Measurements from ENCODE around the gene MAPK8. TPM values are rescaled to one million over a fixed set of nuclear protein-coding genes. Genes with fewer than 3 reads are reported as not detected.

The MAPK8 gene
- total RNA-seq, 2 donors from 2014 or later, result 32.3 to 43.3 TPM

GRCh38 chr10:48324580-48324979 lies 18.1 kb downstream of the MAPK8 start:
- TF ChIP-seq, protein P1, sequence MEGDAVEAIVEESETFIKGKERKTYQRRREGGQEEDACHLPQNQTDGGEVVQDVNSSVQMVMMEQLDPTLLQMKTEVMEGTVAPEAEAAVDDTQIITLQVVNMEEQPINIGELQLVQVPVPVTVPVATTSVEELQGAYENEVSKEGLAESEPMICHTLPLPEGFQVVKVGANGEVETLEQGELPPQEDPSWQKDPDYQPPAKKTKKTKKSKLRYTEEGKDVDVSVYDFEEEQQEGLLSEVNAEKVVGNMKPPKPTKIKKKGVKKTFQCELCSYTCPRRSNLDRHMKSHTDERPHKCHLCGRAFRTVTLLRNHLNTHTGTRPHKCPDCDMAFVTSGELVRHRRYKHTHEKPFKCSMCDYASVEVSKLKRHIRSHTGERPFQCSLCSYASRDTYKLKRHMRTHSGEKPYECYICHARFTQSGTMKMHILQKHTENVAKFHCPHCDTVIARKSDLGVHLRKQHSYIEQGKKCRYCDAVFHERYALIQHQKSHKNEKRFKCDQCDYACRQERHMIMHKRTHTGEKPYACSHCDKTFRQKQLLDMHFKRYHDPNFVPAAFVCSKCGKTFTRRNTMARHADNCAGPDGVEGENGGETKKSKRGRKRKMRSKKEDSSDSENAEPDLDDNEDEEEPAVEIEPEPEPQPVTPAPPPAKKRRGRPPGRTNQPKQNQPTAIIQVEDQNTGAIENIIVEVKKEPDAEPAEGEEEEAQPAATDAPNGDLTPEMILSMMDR (IDR thresholded peaks at IDR 0.05), result no peak
- Histone ChIP-seq H3K27me3 (no peaks in the 10 kb centered on the region), H3K4me1 (no peaks in the 10 kb centered on the region), H3K27ac (no peak overlapping the region), H3K4me3 (no peak overlapping the region), H3K9me3 (no peaks in the 10 kb centered on the region), H3K9ac (ENCODE audit: low read depth in 2 of 2, low read length in 2 of 2) (no peak overlapping the region), H3K36me3 (no peaks in the 10 kb centered on the region)
- no peak for DNase-seq
- intact Hi-C loops (cut with DNase I), result no loop called here

DNA sequence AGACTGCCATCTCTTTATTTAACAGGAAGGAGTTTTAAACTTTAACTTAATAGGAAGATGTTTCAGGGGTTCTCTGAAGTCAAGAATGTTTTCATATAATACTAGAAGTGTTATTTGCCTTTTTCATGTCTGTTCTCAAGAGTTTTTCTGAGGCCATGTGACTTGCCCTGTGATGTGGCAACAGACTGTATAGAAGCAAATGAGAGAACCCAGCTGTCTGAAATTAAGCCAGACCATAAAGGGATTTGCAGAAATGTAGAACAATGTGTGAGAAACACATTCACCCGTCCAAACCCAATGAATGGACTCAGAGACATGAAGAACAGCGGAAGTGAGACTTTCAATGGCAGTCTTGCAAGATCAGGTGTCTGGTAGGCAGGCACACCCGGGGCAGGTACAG lies 23.8 kb downstream of the MAPK8 start:
- DNase-seq, result no peak
- H3K9ac ChIP-seq (ENCODE audit: low read depth in 2 of 2, low read length in 2 of 2), result no peak overlapping the region
- TF ChIP-seq, protein P1 (IDR thresholded peaks at IDR 0.05), result no peak
- no peaks in the 10 kb centered on the region for H3K9me3 ChIP-seq
- no peaks in the 10 kb centered on the region for H3K27me3 ChIP-seq
- no peaks in the 10 kb centered on the region for H3K4me1 ChIP-seq
- no peak overlapping the region for H3K27ac ChIP-seq
- no peak overlapping the region for H3K4me3 ChIP-seq
- intact Hi-C loops (cut with DNase I), result no loop called here
- H3K36me3 ChIP-seq, result no peaks in the 10 kb centered on the region

DNA sequence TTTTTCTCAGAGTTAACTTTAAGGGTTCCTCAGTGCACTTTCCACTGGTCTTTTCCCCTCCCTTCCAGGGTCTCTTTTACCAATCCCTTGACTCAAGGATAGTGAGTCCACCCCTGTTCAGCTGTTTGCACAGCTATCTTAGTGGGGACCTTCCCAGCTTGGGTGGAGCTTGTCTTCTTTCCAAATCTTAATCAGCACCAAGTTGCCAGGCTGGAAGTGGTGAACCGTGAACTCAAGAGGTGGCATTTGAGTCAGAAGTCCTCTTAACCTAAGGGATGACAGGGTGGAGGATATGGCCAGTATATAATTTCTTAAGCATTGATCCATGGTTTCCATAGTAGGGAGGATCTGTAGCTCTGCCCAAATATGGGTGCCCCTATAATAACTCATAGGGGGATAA lies 25.0 kb downstream of the MAPK8 start:
- H3K36me3 ChIP-seq, result no peaks in the 10 kb centered on the region
- H3K27me3 ChIP-seq, result no peaks in the 10 kb centered on the region
- TF ChIP-seq, protein P1 (IDR thresholded peaks at IDR 0.05), result no peak
- no peak overlapping the region for H3K9ac ChIP-seq (ENCODE audit: low read depth in 2 of 2, low read length in 2 of 2)
- H3K9me3 ChIP-seq, result no peaks in the 10 kb centered on the region
- H3K4me1 ChIP-seq, result no peaks in the 10 kb centered on the region
- intact Hi-C loops (cut with DNase I), result no loop called here
- no peak overlapping the region for H3K27ac ChIP-seq
- no peak for DNase-seq
- no peak overlapping the region for H3K4me3 ChIP-seq

GRCh38 chr10:48332166-48332870 lies 25.8 kb downstream of the MAPK8 start:
- Histone ChIP-seq H3K36me3 (no peaks in the 10 kb centered on the region), H3K4me3 (no peak overlapping the region), H3K9ac (ENCODE audit: low read depth in 2 of 2, low read length in 2 of 2) (no peak overlapping the region), H3K27me3 (no peaks in the 10 kb centered on the region), H3K9me3 (no peaks in the 10 kb centered on the region), H3K27ac (no peak overlapping the region), H3K4me1 (no peaks in the 10 kb centered on the region)
- intact Hi-C loops (cut with DNase I), result no loop called here
- no peak for DNase-seq
- TF ChIP-seq, protein P1 (IDR thresholded peaks at IDR 0.05), result no peak

DNA sequence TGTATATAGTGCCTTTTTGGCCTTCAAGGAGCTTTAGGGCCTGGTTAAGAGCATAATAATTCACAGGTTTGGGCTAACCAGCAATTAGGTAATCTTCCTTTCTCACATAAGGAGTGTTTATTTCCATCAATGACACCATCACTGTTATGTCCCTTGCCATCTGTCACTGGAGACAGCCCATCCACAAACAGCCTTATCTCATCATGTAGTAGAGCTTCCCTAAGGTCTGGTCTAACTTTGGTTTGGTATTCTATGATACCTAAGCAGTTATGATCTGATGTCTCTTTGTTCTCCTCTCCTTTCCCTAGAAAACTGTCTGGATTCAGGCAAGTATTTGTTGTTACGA lies 26.4 kb downstream of the MAPK8 start:
- H3K4me3 ChIP-seq, result no peak overlapping the region
- TF ChIP-seq, protein P1 (IDR thresholded peaks at IDR 0.05), result no peak
- no peak overlapping the region for H3K27ac ChIP-seq
- no peaks in the 10 kb centered on the region for H3K27me3 ChIP-seq
- intact Hi-C loops (cut with DNase I), result no loop called here
- H3K36me3 ChIP-seq, result no peaks in the 10 kb centered on the region
- H3K9ac ChIP-seq (ENCODE audit: low read depth in 2 of 2, low read length in 2 of 2), result no peak overlapping the region
- no peaks in the 10 kb centered on the region for H3K9me3 ChIP-seq
- no peak for DNase-seq
- no peaks in the 10 kb centered on the region for H3K4me1 ChIP-seq
